Stimulated activated effector memory CD8-positive, alpha-beta T cell treated with anti-CD3 and anti-CD28 coated beads, Interleukin-12 subunit alpha, Interleukin-12 subunit beta, amount 100 ng/mL, for 72 hours (primary cell): ENCODE results near the gene JMJD1C.

ENCODE experiments used
- ATAC-seq: fragments of 150-1000 bp; cut with Tn5 transposase; 2 replicates; pipeline ENCODE4 v1.10.0; 2021
- DNase-seq, 2 donors: peaks; one replicate each; pipeline ENCODE4 v3.0.0; 2021 to 2022; ENCODE audit warnings: low spot score in 2 of 2
- H3K27ac Mint-ChIP-seq: one replicate; pipeline ENCODE4 v1.8.0; 2022; ENCODE audit warnings: mild to moderate bottlenecking, mixed read lengths
- H3K36me3 Mint-ChIP-seq: one replicate; pipeline ENCODE4 v1.8.0; 2022; ENCODE audit warnings: mild to moderate bottlenecking, mixed read lengths
- H3K4me1 Mint-ChIP-seq: one replicate; pipeline ENCODE4 v1.8.0; 2022; ENCODE audit warnings: mixed read lengths
- H3K4me3 Mint-ChIP-seq: one replicate; pipeline ENCODE4 v1.8.0; 2022; ENCODE audit warnings: mild to moderate bottlenecking, mixed read lengths
- H3K9me3 Mint-ChIP-seq: one replicate; pipeline ENCODE4 v1.8.0; 2022; ENCODE audit warnings: mixed read lengths

The JMJD1C gene

DNA sequence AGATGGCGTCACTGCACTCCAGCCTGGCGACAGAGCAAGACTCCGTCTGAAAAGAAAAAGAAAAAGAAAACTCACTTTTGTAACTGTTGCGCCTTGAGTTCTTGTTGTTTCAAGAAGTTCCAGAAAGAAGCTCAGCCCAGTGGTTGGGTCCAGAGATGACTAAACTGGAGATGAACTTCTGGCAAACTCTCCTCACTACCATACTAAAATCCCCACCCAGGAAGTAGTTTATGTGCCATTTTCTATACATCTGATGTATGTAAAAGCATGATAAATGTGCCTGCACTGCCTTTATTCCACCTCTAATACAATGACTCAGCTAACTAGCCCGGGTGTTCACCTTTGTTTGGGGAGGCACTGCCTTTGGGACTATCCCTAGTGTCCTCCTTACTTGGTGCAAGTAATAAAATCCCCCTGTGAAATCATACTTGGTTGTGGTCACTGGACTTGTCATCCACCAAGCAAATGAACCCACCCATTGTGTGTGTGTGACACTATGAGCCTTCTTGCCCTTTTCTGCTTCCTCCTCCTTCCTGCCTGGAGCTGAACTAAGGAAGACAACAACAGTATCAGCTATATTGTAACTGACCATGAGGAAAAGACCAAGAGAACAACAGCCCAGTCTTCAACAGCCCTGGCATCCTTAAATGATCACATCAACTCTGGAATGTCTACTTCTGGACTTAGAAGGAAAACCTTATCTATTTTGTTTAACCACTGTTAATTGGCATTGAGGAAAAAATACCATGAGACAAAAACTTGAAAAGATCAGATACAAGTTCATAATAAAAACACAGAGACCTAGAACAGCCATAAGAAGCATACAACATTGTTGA lies 33.6 kb downstream of the JMJD1C start:
- peak; percentile 93 for ATAC-seq
- H3K9me3 Mint-ChIP-seq: no peaks in the 10 kb centered on the region
- H3K4me1 Mint-ChIP-seq: peaks cover 24% of the 10 kb centered on the region
- H3K36me3 Mint-ChIP-seq: no peaks in the 10 kb centered on the region
- DNase-seq: no peak
- H3K27ac Mint-ChIP-seq: peak overlapping the region; percentile 35
- H3K4me3 Mint-ChIP-seq: no peak overlapping the region

DNA sequence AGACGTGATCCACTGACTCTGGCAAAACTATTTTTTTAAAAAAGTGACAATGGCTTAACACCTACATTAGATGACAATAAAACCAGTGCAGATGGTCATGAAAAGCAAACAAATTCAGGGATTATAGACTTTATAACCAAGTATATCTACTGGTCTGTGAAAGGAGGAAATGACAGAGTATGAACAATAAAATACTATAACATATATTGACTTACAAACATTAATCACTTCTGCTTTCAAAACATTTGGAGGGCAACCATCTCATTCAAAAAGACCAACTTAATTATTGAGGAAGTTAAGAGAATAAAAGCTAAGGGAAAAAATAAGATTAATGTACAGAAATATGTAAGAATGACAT lies 34.8 kb downstream of the JMJD1C start:
- Mint-ChIP-seq H3K9me3 (no peaks in the 10 kb centered on the region), H3K36me3 (no peaks in the 10 kb centered on the region), H3K4me3 (no peak overlapping the region), H3K4me1 (peaks cover 24% of the 10 kb centered on the region), H3K27ac (no peak overlapping the region)
- DNase-seq (no peak), ATAC-seq (no peak)

DNA sequence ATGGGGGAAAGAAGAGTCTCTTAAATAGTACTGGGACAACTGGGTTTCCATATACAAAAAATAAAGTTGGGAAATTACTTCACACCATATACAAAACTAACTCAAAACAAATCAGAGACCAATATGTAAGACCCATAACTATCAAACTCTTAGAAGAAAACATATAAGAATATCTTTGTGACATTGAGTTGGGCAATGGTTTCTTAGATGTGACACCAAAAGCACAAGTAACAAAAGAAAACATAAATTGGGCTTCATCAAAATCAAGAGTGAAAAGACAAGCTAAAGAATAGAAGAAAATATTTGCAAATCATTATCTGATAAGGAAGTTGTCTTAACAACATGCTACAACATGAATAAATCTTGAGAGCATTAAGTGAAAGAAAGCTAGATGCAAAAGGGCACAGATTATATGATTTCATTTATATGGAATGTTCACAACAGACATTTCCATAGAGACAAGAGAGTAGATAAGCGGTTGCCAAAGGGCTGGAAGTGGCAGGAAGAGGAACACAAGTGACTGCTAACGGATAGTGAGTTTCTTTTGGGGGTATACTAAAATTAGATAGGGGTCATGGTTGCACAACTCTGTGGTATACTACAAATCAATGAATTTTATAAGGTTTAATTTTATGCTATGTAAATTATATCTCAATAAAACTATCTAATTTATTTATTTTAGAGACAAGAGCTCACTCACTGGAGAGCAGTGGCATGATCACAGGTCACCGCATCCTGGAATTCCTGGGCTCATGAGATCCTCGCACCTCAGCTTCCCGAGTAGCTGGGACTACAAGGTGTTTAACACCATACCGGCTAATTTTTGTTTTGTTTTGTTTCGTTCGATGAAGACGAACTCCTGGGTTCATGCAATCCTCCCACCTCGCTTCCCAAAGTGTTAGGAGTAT lies 35.4 kb downstream of the JMJD1C start:
- no peak overlapping the region for H3K27ac Mint-ChIP-seq
- no peak for ATAC-seq
- H3K4me3 Mint-ChIP-seq: no peak overlapping the region
- H3K9me3 Mint-ChIP-seq: no peaks in the 10 kb centered on the region
- H3K4me1 Mint-ChIP-seq: peaks cover 24% of the 10 kb centered on the region
- DNase-seq: no peak
- no peaks in the 10 kb centered on the region for H3K36me3 Mint-ChIP-seq

DNA sequence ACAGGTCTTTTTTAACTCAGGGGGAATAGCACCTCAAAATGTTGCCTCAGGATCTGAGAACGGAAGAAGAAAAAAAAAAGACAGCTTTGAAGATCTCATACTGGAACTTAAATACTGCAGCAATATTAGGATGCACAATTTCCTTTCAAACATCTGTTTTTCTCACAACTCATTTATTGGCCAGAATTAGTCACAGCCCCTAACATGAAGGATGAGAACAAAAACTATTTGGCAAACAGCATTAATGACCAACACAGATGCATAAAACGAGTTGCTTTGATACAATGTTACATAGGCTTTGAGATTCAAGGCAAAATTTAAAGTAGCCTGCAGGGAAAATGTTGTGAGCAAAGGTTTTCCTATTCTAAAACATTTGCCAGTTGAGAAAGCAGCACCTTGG lies 36.5 kb downstream of the JMJD1C start:
- DNase-seq: no peak
- Mint-ChIP-seq H3K4me1 (peaks cover 24% of the 10 kb centered on the region), H3K36me3 (no peaks in the 10 kb centered on the region), H3K4me3 (no peak overlapping the region), H3K9me3 (no peaks in the 10 kb centered on the region), H3K27ac (no peak overlapping the region)
- ATAC-seq: no peak

DNA sequence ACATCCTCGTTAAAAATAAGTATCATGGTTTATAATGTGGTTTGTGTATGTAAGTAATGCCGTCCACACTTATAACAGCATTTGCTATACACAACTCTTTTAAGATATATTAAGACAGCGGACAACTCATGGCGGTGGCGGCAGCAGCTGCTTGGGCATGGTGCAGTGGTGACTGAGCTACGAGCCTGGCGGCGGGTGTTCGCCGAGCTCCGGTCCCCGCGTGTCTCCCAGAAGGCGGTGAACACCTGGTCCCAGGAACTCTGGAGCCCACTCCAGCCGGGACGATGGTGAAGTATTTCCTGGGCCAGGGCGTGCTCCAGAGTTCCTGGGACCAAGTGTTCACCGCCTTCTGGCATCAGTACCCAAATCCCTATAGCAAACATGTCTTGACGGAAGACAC lies 38.8 kb downstream of the JMJD1C start:
- Mint-ChIP-seq H3K36me3 (no peaks in the 10 kb centered on the region), H3K4me3 (no peak overlapping the region), H3K27ac (no peak overlapping the region), H3K9me3 (no peaks in the 10 kb centered on the region), H3K4me1 (peaks cover 26% of the 10 kb centered on the region)
- ATAC-seq: no peak
- DNase-seq: no peak

DNA sequence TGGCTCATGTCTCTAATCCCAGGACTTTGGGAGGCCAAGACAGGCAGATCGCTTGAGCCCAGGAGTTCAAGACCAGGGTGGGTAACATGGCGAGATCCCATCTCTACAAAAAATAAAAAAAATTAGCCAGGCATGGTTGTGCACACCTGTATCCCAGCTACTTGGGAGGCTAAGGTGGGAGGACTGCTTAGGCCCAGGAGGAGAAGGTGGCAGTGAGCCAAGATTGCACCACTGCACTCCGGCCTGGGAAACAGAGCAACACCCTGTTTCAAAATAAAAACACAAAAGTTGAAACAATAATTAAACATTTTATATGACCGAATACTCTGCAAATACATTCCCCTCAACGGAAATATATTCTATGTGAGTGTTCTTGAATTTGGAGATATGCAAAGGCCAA lies 40.3 kb downstream of the JMJD1C start:
- no peaks in the 10 kb centered on the region for H3K9me3 Mint-ChIP-seq
- H3K36me3 Mint-ChIP-seq: no peaks in the 10 kb centered on the region
- no peak overlapping the region for H3K27ac Mint-ChIP-seq
- peaks cover 36% of the 10 kb centered on the region for H3K4me1 Mint-ChIP-seq
- no peak for DNase-seq
- no peak overlapping the region for H3K4me3 Mint-ChIP-seq
- ATAC-seq: no peak

DNA sequence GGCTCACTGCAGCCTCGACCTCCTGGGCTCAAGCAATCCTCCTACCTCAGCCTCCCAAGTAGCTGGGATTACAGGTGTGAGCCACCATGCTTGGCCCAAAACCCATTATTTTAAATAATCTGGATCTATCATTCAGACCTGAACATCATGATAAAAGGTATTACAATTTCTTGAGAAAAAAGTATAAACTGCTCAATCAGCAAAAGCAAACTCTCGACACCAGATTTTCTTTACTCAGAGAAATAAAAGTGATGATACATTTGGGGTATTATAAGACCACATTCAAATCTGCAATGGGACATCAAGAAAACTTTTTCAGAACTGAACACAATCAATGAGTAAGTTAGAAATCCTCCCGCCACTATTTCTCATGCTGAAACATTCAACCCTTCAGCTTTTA lies 41.2 kb downstream of the JMJD1C start:
- peaks cover 27% of the 10 kb centered on the region for H3K4me1 Mint-ChIP-seq
- no peak overlapping the region for H3K4me3 Mint-ChIP-seq
- no peaks in the 10 kb centered on the region for H3K36me3 Mint-ChIP-seq
- H3K9me3 Mint-ChIP-seq: no peaks in the 10 kb centered on the region
- no peak overlapping the region for H3K27ac Mint-ChIP-seq
- ATAC-seq: no peak
- no peak for DNase-seq

DNA sequence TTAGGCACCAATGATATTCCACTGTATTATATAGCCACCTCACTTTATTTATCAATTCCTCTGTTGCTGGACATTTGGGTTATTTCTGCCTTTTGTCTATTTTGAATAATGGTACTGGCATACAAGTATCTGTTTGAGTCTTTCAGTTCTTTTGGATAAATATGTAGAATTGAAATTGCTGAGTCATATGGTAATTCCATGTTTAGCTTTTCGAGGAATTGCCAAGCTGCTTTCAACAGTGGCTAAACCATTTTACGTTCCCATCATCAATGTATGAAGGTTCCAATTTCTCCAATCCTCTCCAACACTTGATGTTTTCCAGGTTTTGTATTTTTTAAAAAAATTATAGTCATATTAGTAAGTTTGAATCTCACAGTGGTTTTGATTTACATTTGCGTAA lies 42.3 kb downstream of the JMJD1C start:
- H3K4me3 Mint-ChIP-seq: no peak overlapping the region
- H3K4me1 Mint-ChIP-seq: peaks cover 21% of the 10 kb centered on the region
- H3K9me3 Mint-ChIP-seq: no peaks in the 10 kb centered on the region
- no peaks in the 10 kb centered on the region for H3K36me3 Mint-ChIP-seq
- no peak for DNase-seq
- ATAC-seq: no peak
- H3K27ac Mint-ChIP-seq: no peak overlapping the region

DNA sequence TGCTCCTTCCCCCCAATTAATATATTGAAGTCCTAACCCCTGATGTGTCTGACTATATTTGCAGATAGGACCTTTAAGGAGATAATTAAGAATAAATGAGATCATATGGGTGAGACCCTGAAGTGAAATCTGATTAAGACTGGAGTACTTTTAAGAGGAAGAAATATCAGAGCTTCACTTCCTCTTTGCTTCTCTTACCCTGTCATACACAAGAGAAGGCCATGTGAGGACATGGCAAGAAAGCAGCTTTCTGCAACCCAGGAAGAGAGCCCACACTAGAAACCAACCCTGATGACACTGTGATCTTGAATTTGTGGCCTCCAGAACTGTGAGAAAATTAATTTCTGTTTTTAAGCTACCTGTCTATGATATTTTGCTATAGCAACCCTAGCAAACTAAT lies 44.2 kb downstream of the JMJD1C start:
- ATAC-seq (peak; percentile 76), DNase-seq (no peak)
- peaks cover 21% of the 10 kb centered on the region for H3K4me1 Mint-ChIP-seq
- H3K9me3 Mint-ChIP-seq: no peaks in the 10 kb centered on the region
- H3K36me3 Mint-ChIP-seq: no peaks in the 10 kb centered on the region
- peak overlapping the region; percentile 90 for H3K27ac Mint-ChIP-seq
- no peak overlapping the region for H3K4me3 Mint-ChIP-seq

DNA sequence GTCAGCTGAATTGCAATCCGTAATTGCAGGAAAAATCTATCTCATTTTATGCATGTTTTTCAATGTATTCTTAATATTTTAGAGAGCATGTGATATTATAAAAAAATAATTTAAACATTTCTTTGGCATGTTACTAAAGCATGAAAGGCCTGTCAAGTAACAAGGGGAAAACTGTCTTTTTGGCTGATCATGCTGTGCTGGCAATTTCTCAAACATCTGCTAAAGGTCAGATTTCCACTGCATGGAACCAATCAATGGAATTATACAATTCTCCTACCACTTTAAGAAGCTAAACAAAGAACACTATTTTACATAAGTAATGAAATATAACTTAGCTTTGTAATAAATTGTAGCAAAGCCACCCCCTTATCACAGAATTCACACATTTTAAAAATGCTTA lies 49.4 kb downstream of the JMJD1C start:
- Mint-ChIP-seq H3K4me1 (peaks cover 16% of the 10 kb centered on the region), H3K9me3 (no peaks in the 10 kb centered on the region), H3K27ac (no peak overlapping the region)

DNA sequence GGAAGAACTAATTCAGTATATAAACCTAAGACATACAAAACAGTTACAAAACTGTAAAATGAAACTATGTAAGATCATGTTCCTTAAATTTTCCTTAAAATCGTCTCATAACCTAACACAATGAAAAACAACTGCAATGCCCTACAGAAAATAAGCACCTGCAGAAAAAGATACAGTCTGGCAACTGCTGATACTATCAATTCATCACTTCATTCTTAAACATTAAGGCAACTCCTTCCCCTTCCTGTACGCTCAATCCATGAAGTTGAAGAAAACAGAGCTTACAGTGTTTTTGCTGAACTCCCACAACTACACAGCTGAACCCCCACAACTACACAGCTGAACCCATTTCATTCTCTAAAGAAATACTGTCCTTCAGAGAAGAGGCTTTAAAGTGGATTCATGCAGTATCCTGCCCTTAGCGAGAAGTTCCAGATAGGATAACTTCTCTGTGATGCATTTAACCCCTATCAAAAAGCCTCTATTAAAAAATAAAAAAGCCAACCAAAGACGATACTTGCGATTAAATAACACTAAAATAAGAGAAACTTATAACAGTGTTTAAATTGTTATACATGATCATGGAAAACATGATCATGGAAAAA lies 50.0 kb downstream of the JMJD1C start:
- DNase-seq (no peak), ATAC-seq (no peak)
- no peak overlapping the region for H3K27ac Mint-ChIP-seq
- H3K9me3 Mint-ChIP-seq: no peaks in the 10 kb centered on the region
- H3K4me1 Mint-ChIP-seq: peaks cover 10% of the 10 kb centered on the region
- no peak overlapping the region for H3K4me3 Mint-ChIP-seq
- H3K36me3 Mint-ChIP-seq: no peaks in the 10 kb centered on the region

More for the DNA sequence above, 49.4 kb downstream of the JMJD1C start:
- Mint-ChIP-seq H3K36me3 (no peaks in the 10 kb centered on the region), H3K4me3 (no peak overlapping the region)
- no peak for DNase-seq
- ATAC-seq: no peak

DNA sequence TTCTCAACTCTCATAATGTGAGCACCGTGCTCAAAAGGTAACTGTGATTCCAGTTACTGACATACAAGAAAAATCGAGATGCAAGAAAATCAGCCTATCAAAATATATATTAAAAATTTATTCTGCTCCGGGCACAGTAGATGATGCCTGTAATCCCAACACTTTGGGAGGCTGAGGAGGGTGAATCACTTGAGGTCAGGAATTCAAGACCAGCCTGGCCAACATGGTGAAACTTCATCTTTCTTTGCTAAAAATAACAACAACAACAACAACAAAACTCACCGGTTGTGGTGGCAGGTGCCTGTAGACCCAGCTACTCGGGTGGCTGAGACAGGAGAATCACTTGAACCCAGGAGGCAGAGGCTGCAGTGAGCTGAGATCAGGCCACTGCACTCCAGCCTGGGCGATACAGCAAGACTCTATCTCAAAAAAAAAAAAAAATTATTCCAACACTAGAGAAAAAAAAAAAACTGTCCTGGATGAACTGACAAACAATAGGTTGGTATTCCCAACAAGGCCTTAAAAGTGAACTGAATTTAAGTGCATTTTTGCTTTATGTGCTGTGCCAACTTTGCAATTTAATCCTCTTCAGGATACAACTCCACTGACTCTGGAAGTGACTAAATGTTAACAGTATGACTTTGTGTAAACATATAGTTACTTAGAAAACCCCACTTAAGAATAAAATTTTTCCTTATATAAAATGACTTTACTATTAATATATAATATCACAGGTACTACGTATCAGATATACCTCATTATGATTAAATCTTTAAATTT lies 51.1 kb downstream of the JMJD1C start:
- Mint-ChIP-seq H3K9me3 (no peaks in the 10 kb centered on the region), H3K4me3 (no peak overlapping the region), H3K36me3 (no peaks in the 10 kb centered on the region), H3K27ac (no peak overlapping the region), H3K4me1 (peaks cover 7% of the 10 kb centered on the region)
- ATAC-seq (no peak), DNase-seq (no peak)

DNA sequence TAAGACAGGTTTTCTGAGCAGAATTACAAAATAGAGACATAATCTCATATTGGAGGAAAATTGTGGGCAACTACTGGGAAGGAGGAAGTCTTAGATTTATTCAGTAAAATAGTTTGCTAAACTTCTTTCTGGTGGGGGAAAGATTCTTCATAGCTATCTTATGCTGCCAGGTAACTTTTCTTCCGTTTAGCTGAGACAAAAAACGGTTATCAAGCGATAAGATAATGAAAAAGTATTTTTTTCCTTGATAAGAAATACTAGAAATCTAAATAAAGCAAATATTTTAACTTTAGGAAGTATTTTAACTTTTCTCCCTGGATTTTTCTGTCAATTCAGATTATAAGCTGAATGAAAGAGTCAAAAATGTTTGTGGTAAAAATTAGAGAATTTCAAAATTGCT lies 52.3 kb downstream of the JMJD1C start:
- DNase-seq (no peak), ATAC-seq (no peak)
- no peaks in the 10 kb centered on the region for H3K9me3 Mint-ChIP-seq
- H3K4me3 Mint-ChIP-seq: no peak overlapping the region
- no peaks in the 10 kb centered on the region for H3K36me3 Mint-ChIP-seq
- peaks cover 7% of the 10 kb centered on the region for H3K4me1 Mint-ChIP-seq
- no peak overlapping the region for H3K27ac Mint-ChIP-seq

DNA sequence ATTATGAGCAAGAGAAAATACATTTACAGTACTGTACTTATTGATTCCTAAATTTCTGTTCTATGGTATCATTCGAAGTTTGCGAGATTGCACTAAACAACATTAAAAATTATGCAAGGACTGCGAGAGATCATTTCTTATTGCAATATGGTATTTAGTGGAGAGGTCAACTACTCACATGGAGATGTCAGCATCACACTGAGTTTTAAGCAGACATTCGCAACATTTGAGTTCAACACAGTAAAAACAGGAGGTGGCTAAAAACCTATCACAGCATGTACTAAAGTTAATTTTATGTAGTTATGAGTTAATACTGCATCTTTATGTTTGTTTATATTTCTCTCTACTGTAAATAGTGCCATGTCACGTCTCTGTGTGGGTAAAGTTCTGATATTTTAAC lies 53.5 kb downstream of the JMJD1C start:
- H3K36me3 Mint-ChIP-seq: peaks cover 6% of the 10 kb centered on the region
- H3K27ac Mint-ChIP-seq: no peak overlapping the region
- ATAC-seq (no peak), DNase-seq (no peak)
- no peak overlapping the region for H3K4me3 Mint-ChIP-seq
- peaks cover 7% of the 10 kb centered on the region for H3K4me1 Mint-ChIP-seq
- no peaks in the 10 kb centered on the region for H3K9me3 Mint-ChIP-seq

DNA sequence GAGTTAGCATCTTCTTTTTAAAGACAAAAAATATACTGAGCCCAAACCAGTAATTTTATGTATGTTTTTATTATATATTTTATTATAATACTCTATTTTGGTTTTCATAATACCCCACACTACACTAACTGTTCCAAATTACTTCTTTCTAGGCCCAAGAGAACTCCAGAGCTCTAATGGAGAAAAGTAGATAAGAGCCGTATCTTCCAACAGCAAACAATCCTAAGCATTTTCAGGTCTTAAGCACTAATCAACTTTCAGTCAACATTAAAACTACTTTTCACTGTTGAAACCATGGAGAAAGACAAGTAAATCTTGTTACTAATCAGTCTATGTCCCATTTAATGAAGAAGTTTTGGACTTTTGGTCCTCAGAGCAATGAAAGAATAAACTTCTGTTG lies 55.1 kb downstream of the JMJD1C start:
- no peaks in the 10 kb centered on the region for H3K9me3 Mint-ChIP-seq
- H3K36me3 Mint-ChIP-seq: peaks cover 11% of the 10 kb centered on the region
- H3K4me1 Mint-ChIP-seq: peaks cover 2% of the 10 kb centered on the region
- H3K27ac Mint-ChIP-seq: peak overlapping the region; percentile 63
- no peak overlapping the region for H3K4me3 Mint-ChIP-seq
- DNase-seq: no peak
- no peak for ATAC-seq
